SU-DHL-6 (cell line): ENCODE results near the gene CAAP1.

ENCODE experiments used
- H2AFZ ChIP-seq: fragments of 200-600 bp; sonication (generic); 2 replicates; pipeline ENCODE4 v1.6.1; 2014; ENCODE audit warnings: low read depth, mild to moderate bottlenecking, moderate library complexity, mixed read lengths, antibody characterized with exemption, low read length; ENCODE audit not compliant: severe bottlenecking
- H3F3A ChIP-seq: fragments of 200-600 bp; shearing (Covaris generic); 2 replicates; pipeline ENCODE4 v1.6.0; 2016; ENCODE audit warnings: antibody characterized with exemption, mild to moderate bottlenecking; ENCODE audit not compliant: insufficient read depth
- H3K27ac ChIP-seq: fragments of 200-600 bp; sonication (generic); 2 replicates; pipeline ENCODE4 v1.5.1; 2016; ENCODE audit warnings: low read depth, mild to moderate bottlenecking, low read length, moderate library complexity, mixed read lengths
- H3K27me3 ChIP-seq: fragments of 200-600 bp; sonication (generic), shearing (Covaris generic); 2 replicates; pipeline ENCODE4 v1.6.0; 2014; ENCODE audit warnings: mild to moderate bottlenecking, low read length
- H3K36me3 ChIP-seq: fragments of 200-600 bp; sonication (generic); 2 replicates; pipeline ENCODE4 v1.6.1; 2014; ENCODE audit warnings: mild to moderate bottlenecking, low read length, mixed read lengths
- H3K4me2 ChIP-seq: fragments of 300-600, 200-600 bp; shearing (Covaris generic), sonication (generic); 2 replicates; pipeline ENCODE4 v1.6.0; 2014; ENCODE audit warnings: low read length, low read depth, mild to moderate bottlenecking; ENCODE audit not compliant: poor library complexity, severe bottlenecking
- H3K4me3 ChIP-seq: fragments of 200-600 bp; sonication (generic); 2 replicates; pipeline ENCODE4 v1.5.1; 2014; ENCODE audit warnings: antibody characterized with exemption, low read length, mild to moderate bottlenecking, mixed read lengths; ENCODE audit not compliant: insufficient read depth, poor library complexity, severe bottlenecking
- H3K79me2 ChIP-seq: fragments of 200-600 bp; sonication (generic); 2 replicates; pipeline ENCODE4 v1.6.1; 2014; ENCODE audit warnings: mild to moderate bottlenecking, low read length, moderate library complexity; ENCODE audit not compliant: insufficient read depth
- H3K9ac ChIP-seq: fragments of 200-600 bp; sonication (generic); 2 replicates; pipeline ENCODE4 v1.7.0; 2014; ENCODE audit warnings: mild to moderate bottlenecking, low read length
- H3K9me2 ChIP-seq: fragments of 200-600 bp; sonication (generic); replicated peaks from 2 replicates; pipeline ENCODE4 v1.6.1; 2014; ENCODE audit warnings: low read length; ENCODE audit not compliant: insufficient read depth
- H3K9me3 ChIP-seq: fragments of 200-600 bp; sonication (generic); 2 replicates; pipeline ENCODE4 v1.6.1; 2014; ENCODE audit warnings: low read length, mixed read lengths; ENCODE audit not compliant: insufficient read depth
- H4K20me1 ChIP-seq: fragments of 200-600 bp; sonication (generic); 2 replicates; pipeline ENCODE4 v1.6.1; 2014; ENCODE audit warnings: low read depth, mild to moderate bottlenecking, antibody characterized with exemption, low read length, moderate library complexity, mixed read lengths
- EZH2phosphoT487 ChIP-seq: fragments of 200-600 bp; sonication (generic), shearing (Covaris generic); conservative IDR thresholded peaks from 2 replicates; pipeline ENCODE4 v1.6.1; 2018; ENCODE audit warnings: mild to moderate bottlenecking, antibody characterized with exemption, low read length, moderate library complexity, mixed read lengths
- TF ChIP-seq, protein P1 (sequence below): fragments of 200-600 bp; sonication (generic); IDR thresholded peaks from one replicate; pipeline ENCODE4 v1.5.1; 2017; ENCODE audit warnings: antibody characterized with exemption, mild to moderate bottlenecking, low read length, moderate library complexity; ENCODE audit not compliant: insufficient read depth, poor library complexity, severe bottlenecking

The CAAP1 gene

DNA sequence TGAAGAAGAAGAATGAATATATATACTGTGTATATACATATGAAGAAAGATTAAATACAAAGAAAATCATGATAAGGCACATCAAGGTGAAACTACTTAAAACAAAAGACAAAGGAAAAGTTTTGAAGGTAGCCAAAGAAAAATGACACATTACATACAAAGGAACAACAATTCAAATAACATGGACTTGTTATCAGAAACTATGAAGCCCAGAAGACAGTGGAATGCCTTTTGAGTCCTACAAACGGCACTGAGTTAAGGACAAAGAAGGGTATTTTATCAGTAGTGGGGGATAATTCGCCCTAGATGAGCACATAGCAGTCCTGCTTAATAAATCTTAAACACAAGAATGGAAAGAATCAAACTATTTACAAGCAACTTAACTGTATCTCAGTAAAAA lies 77.8 kb downstream of the CAAP1 start:
- H3K9me2 ChIP-seq = no peaks in the 10 kb centered on the region
- no peak overlapping the region for H3K27ac ChIP-seq
- H3K4me3 ChIP-seq = no peak overlapping the region

DNA sequence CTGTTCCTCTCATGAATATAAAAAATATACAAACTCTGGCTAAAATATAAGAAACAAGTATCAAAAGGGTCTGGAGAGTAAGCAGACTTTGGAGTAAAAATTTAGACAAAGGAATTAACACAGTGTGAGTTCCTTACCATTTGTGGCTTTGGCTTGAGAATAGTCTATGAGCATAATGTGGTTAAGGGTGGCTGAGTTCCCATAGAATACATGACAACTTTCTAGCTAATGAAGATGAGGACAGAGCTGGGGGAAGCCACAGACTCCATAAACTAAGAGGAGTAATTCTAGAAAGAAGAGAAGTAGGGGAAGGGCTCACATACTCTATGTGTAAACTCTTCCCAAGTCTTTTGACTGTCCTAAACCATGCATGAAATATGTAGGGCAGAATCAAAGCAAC lies 79.4 kb downstream of the CAAP1 start:
- Histone ChIP-seq H3K27me3 (no peaks in the 10 kb centered on the region), H3K9ac (no peak overlapping the region), H2AFZ (no peak overlapping the region), H3K9me3 (no peaks in the 10 kb centered on the region), H3K27ac (no peak overlapping the region), H3K9me2 (no peaks in the 10 kb centered on the region), H3K79me2 (no peaks in the 10 kb centered on the region), H3F3A (no peaks in the 10 kb centered on the region), H3K4me2 (no peak overlapping the region), H3K36me3 (no peaks in the 10 kb centered on the region), H4K20me1 (no peaks in the 10 kb centered on the region), H3K4me3 (no peak overlapping the region)
- TF ChIP-seq, protein P1, sequence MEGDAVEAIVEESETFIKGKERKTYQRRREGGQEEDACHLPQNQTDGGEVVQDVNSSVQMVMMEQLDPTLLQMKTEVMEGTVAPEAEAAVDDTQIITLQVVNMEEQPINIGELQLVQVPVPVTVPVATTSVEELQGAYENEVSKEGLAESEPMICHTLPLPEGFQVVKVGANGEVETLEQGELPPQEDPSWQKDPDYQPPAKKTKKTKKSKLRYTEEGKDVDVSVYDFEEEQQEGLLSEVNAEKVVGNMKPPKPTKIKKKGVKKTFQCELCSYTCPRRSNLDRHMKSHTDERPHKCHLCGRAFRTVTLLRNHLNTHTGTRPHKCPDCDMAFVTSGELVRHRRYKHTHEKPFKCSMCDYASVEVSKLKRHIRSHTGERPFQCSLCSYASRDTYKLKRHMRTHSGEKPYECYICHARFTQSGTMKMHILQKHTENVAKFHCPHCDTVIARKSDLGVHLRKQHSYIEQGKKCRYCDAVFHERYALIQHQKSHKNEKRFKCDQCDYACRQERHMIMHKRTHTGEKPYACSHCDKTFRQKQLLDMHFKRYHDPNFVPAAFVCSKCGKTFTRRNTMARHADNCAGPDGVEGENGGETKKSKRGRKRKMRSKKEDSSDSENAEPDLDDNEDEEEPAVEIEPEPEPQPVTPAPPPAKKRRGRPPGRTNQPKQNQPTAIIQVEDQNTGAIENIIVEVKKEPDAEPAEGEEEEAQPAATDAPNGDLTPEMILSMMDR = no peak
- TF ChIP-seq EZH2phosphoT487 = no peak

More for the DNA sequence above, 77.8 kb downstream of the CAAP1 start:
- no peak overlapping the region for H3K4me2 ChIP-seq
- H3K36me3 ChIP-seq = no peaks in the 10 kb centered on the region
- H2AFZ ChIP-seq = no peak overlapping the region
- TF ChIP-seq EZH2phosphoT487 = no peak
- TF ChIP-seq, protein P1 = no peak
- H3K79me2 ChIP-seq = no peaks in the 10 kb centered on the region
- H4K20me1 ChIP-seq = no peaks in the 10 kb centered on the region
- H3K9ac ChIP-seq = no peak overlapping the region
- H3K9me3 ChIP-seq = no peaks in the 10 kb centered on the region
- H3K27me3 ChIP-seq = no peaks in the 10 kb centered on the region
- H3F3A ChIP-seq = no peaks in the 10 kb centered on the region

DNA sequence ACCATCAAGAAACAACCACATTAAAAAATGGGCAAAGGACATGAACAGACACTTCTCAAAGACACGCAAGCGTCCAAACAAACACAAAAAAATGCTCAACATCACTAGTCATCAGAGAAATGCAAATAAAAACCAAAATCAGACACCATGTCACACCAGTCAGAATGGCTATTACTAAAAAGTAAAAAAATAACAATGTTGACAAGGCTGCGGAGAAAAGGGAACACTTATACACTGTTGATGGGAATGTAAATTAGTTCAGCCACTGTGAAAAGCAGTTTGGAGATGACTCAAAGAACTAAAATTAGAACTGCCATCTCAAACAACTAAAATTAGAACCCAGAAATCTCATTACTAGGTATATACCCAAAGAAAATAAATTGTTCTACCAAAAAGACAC lies 80.4 kb downstream of the CAAP1 start:
- no peaks in the 10 kb centered on the region for H3K79me2 ChIP-seq
- TF ChIP-seq EZH2phosphoT487 = no peak
- TF ChIP-seq, protein P1 = no peak
- no peak overlapping the region for H2AFZ ChIP-seq
- no peak overlapping the region for H3K27ac ChIP-seq
- H3F3A ChIP-seq = no peaks in the 10 kb centered on the region
- no peaks in the 10 kb centered on the region for H3K9me3 ChIP-seq
- H3K4me3 ChIP-seq = no peak overlapping the region
- H3K9me2 ChIP-seq = no peaks in the 10 kb centered on the region
- H4K20me1 ChIP-seq = no peaks in the 10 kb centered on the region
- H3K36me3 ChIP-seq = no peaks in the 10 kb centered on the region
- H3K27me3 ChIP-seq = no peaks in the 10 kb centered on the region
- no peak overlapping the region for H3K9ac ChIP-seq
- H3K4me2 ChIP-seq = no peak overlapping the region
